Right lobe of liver (tissue), 6 donors: ENCODE data around the gene SLC51A. TPM values are rescaled to one million over a fixed set of nuclear protein-coding genes. Genes with fewer than 3 reads are reported as not detected.

ENCODE experiments used
- ATAC-seq, 4 donors: fragments of 200-7000 bp; cut with Tn5 transposase; one replicate each; pipeline ENCODE4 v1.9.1; 2020; ENCODE audit warnings: mild to moderate bottlenecking in 4 of 4, moderate library complexity in 4 of 4
- DNase-seq, 3 donors: peaks; one replicate each; pipeline ENCODE4 v3.0.0-alpha.2; 2020
- H3K27ac ChIP-seq, 3 donors: fragments of 200-600 bp; one replicate each; pipeline ENCODE4 v1.8.0; 2022
- H3K27me3 ChIP-seq, 2 donors: fragments of 200-600 bp; one replicate each; pipeline ENCODE4 v1.8.0; 2022
- H3K36me3 ChIP-seq, 4 donors: fragments of 200-600 bp; sonication (generic) in 1 of 4; one replicate each; pipeline versions ENCODE4 v1.5.1 to v1.8.0; 2017 to 2022; ENCODE audit warnings: control low read depth in 1 of 4
- H3K4me1 ChIP-seq, 4 donors: fragments of 200-600 bp; sonication (generic) in 1 of 4; one replicate each; pipeline versions ENCODE4 v1.5.1 to v1.8.0; 2017 to 2022; ENCODE audit warnings: control low read depth in 1 of 4
- H3K4me3 ChIP-seq, 3 donors: fragments of 200-600 bp; one replicate each; pipeline ENCODE4 v1.8.0; 2022
- H3K9me3 ChIP-seq, 4 donors: fragments of 200-600 bp; sonication (generic) in 1 of 4; one replicate each; pipeline versions ENCODE4 v1.5.1 to v1.8.0; 2017 to 2022; ENCODE audit warnings: control low read depth in 1 of 4
- POLR2A ChIP-seq: fragments of 450-650 bp; IDR thresholded peaks from one replicate; pipeline ENCODE4 v1.6.1; 2017; ENCODE audit warnings: antibody characterized with exemption, mild to moderate bottlenecking
- WGBS: methylation state at CpG from one replicate; pipeline ENCODE4 v1.1.6; 2018; ENCODE audit warnings: low coverage, low lambda C conversion rate; ENCODE audit not compliant: insufficient coverage; ENCODE audit errors: missing lambda C conversion rate; 5-methylcytosine and 5-hydroxymethylcytosine counted together
- intact Hi-C, 2 donors: fragments of 100-400 bp; cut with DNase I; formaldehyde crosslinking; loops; one replicate each; pipeline versions ENCODE4 v1.11.2 to v1.14.1; 2022
- total RNA-seq, 6 experiments: library from RNA; depleted of rRNA in 2 of 6; stranded (reverse); fragments of >200 nt in 2 of 6; fragmentation: NEBNext Ultra II Directional in 3 of 6; extraction: Animal tissue kit (Norgen Biotek cat#: 25700) in 3 of 6; gene quantifications; one replicate each; pipeline versions ENCODE4 v1.1.0 to v1.2.4, GENCODE V29; 2016 to 2023
- TF ChIP-seq, protein P1 (sequence below), 4 donors: fragments of 200-600 bp in 3 of 4; fragments of 450-650 bp in 1 of 4; IDR thresholded peaks; one replicate each; pipeline versions ENCODE4 v1.5.1 to v1.8.0; 2016 to 2022; ENCODE audit warnings: antibody characterized with exemption in 4 of 4, mild to moderate bottlenecking in 2 of 4
- donor health status: DM: no; HTN: yes; CAD: no.
- donor health status: DM: no; HTN: no; CAD: no.
- donor health status: DM: no; HTN: no; CAD: no.
- donor health status: DM: no; HTN: yes; CAD: no.
- donor health status: DM: no; HTN: yes; CAD: no.

Gene SLC51A
- total RNA-seq, 6 experiments from 2014 or later: 23.1 to 129 (median 64.0) TPM

DNA sequence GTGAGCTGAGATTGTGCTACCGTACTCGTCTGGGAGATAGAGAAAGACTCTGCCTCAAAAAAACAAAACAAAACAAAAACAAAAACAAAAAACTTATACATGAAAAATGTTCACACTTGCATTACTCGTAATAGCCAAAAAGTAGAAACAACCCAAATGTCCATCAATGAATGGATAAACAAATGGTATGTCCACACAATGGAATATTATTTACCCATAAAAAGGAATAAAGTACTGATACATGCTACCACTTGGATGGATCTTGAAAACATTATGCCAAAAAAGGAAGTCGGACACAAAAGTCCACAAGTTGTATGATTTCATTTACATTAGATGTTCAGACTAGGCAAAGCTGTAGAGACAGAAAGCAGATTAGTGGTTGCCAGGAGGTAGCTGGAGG lies 44.5 kb downstream of the SLC51A start:
- 98% methylated on average over 4 of the region's 4 CpGs for WGBS
- no peaks in the 10 kb centered on the region for H3K27me3 ChIP-seq
- ATAC-seq (no peak), DNase-seq (no peak)
- TF ChIP-seq, protein P1, sequence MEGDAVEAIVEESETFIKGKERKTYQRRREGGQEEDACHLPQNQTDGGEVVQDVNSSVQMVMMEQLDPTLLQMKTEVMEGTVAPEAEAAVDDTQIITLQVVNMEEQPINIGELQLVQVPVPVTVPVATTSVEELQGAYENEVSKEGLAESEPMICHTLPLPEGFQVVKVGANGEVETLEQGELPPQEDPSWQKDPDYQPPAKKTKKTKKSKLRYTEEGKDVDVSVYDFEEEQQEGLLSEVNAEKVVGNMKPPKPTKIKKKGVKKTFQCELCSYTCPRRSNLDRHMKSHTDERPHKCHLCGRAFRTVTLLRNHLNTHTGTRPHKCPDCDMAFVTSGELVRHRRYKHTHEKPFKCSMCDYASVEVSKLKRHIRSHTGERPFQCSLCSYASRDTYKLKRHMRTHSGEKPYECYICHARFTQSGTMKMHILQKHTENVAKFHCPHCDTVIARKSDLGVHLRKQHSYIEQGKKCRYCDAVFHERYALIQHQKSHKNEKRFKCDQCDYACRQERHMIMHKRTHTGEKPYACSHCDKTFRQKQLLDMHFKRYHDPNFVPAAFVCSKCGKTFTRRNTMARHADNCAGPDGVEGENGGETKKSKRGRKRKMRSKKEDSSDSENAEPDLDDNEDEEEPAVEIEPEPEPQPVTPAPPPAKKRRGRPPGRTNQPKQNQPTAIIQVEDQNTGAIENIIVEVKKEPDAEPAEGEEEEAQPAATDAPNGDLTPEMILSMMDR (IDR thresholded peaks at IDR 0.05): no peak
- TF ChIP-seq POLR2A: no peak
- no peaks in the 10 kb centered on the region for H3K9me3 ChIP-seq
- no peaks in the 10 kb centered on the region for H3K4me1 ChIP-seq
- no peak overlapping the region for H3K4me3 ChIP-seq
- no peak overlapping the region for H3K27ac ChIP-seq
- H3K36me3 ChIP-seq: peaks cover 0 to 28% (median 5%) of the 10 kb centered on the region in 4 donors
- intact Hi-C loops: no loop called here

DNA sequence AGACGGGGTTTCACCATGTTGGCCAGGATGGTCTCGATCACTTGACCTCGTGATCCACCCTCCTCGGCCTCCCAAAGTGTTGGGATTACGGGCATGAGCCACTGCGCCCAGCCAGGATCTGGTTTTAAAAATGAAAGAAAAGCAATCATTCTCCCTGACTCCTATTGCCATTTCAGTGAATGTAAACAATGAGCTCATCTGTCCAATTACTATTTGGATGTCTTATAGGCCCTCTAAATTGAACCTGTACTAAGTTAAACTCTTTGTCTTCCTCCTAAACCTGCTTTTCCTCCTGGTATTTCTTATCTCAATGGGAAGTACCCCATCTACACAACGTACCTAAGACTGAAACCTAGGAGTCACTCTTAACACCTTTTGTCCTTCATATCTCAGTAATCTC lies 47.5 kb downstream of the SLC51A start:
- intact Hi-C loops: no loop called here
- no peak overlapping the region for H3K4me3 ChIP-seq
- no peaks in the 10 kb centered on the region for H3K27me3 ChIP-seq
- DNase-seq: no peak
- no peak for ATAC-seq
- H3K9me3 ChIP-seq: no peaks in the 10 kb centered on the region
- peaks cover 0 to 30% (median 5%) of the 10 kb centered on the region in 4 donors for H3K36me3 ChIP-seq
- TF ChIP-seq POLR2A: no peak
- TF ChIP-seq, protein P1 (IDR thresholded peaks at IDR 0.05): no peak
- 100% methylated on average over 7 of the region's 7 CpGs for WGBS
- no peak overlapping the region for H3K27ac ChIP-seq
- H3K4me1 ChIP-seq: peaks cover 0 to 1% (median 0%) of the 10 kb centered on the region in 4 donors

DNA sequence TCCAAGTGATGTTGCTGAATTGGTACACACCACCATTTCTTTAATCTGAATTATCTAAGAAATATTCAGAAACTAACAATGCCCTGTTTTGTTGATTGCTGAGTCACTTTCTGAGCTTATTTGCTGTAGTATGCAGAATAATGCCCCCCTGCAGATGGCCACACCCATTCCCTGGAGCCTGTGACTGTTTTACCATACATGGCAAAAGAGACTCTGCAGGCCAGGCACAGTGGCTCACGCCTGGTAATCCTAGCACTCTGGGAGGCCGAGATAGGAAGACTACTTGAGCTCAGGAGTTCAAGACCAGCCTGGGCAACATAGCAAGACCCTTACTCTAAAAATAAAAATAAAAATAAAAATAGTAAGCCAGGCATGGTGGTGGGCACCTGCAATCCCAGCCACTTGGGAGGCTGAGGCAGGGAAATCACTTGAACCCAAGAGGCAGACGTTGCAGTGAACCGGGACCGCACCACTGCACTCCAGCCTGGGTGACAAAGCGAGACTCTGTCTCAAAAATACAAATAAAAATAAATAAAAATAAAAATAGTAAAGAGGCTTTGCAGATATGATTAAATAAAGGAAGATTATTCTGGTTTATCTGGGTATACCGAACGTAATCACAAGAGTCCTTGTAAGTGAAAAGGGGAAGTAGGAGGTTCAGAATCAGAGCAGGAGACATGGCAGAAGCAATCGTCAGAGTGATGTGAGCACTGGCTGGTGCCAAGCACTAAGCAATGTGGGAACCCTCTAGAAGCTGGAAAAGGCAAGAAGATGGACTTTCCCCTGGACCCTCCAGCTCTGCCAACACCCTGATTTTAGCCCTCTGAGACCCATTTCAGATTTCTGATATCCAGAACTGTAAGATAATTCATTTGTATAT lies 52.2 kb downstream of the SLC51A start:
- ATAC-seq: peak in 3 of 4 donors; percentile 34 to 71 (median 54)
- intact Hi-C loops: no loop called here

DNA sequence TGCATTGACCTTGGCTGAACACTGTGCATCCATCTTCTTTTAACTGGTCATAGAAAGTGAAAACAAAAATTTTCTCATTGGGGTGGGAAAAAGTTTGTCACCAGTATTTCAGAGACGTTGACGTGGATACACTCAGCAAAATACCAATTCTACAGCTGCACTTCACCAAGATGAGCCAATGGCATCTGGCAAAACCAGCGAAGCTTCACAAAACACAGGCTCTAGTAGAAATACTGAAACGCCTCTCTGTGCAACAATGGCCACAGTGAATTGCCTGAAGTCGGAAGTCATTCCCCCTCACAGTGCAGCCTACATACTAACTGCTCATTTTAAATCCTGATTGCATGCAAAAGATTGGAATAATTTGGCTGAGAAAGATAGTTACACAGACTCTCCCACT lies 54.2 kb downstream of the SLC51A start:
- Histone ChIP-seq H3K4me1 (peaks cover 0 to 9% (median 0%) of the 10 kb centered on the region in 4 donors), H3K4me3 (no peak overlapping the region), H3K36me3 (peaks cover 0 to 23% (median 3%) of the 10 kb centered on the region in 4 donors), H3K9me3 (no peaks in the 10 kb centered on the region), H3K27me3 (no peaks in the 10 kb centered on the region), H3K27ac (no peak overlapping the region)
- 88% methylated on average over 4 of the region's 5 CpGs for WGBS
- TF ChIP-seq, protein P1 (IDR thresholded peaks at IDR 0.05): no peak
- TF ChIP-seq POLR2A: no peak
- intact Hi-C loops: no loop called here
- DNase-seq: no peak
- ATAC-seq: no peak

More for the DNA sequence above, 52.2 kb downstream of the SLC51A start:
- H3K4me3 ChIP-seq: no peak overlapping the region
- no peak for DNase-seq
- no peaks in the 10 kb centered on the region for H3K27me3 ChIP-seq
- no peak overlapping the region for H3K27ac ChIP-seq
- no peaks in the 10 kb centered on the region for H3K9me3 ChIP-seq
- no peak for TF ChIP-seq POLR2A
- TF ChIP-seq, protein P1 (IDR thresholded peaks at IDR 0.05): no peak
- WGBS: 68% methylated on average over 9 of the region's 9 CpGs
- H3K36me3 ChIP-seq: peaks cover 0 to 26% (median 7%) of the 10 kb centered on the region in 4 donors
- peaks cover 0 to 9% (median 0%) of the 10 kb centered on the region in 4 donors for H3K4me1 ChIP-seq
